Central memory CD8-positive, alpha-beta T cell (primary cell): ENCODE measurements around the gene MACROD2.

Source experiments
- ATAC-seq: fragments of 150-1000 bp; cut with Tn5 transposase; replicated peaks from 2 replicates; pipeline ENCODE4 v1.10.0; 2022; ENCODE audit warnings: mild to moderate bottlenecking, moderate FRiP score, moderate number of reproducible peaks; ENCODE audit not compliant: poor library complexity, severe bottlenecking; ENCODE audit errors: extremely low read depth
- DNase-seq, 2 donors: peaks; one replicate each; pipeline ENCODE4 v3.0.0; 2021; ENCODE audit warnings: low spot score in 2 of 2
- H3K27ac Mint-ChIP-seq: one replicate; pipeline ENCODE4 v1.8.0; 2022; ENCODE audit warnings: low read depth, mild to moderate bottlenecking, moderate library complexity, mixed read lengths
- H3K27me3 Mint-ChIP-seq: one replicate; pipeline ENCODE4 v1.8.0; 2022; ENCODE audit warnings: mixed read lengths
- H3K36me3 Mint-ChIP-seq: one replicate; pipeline ENCODE4 v1.8.0; 2022; ENCODE audit warnings: mild to moderate bottlenecking, moderate library complexity, mixed read lengths; ENCODE audit not compliant: insufficient read depth
- H3K4me1 Mint-ChIP-seq: one replicate; pipeline ENCODE4 v1.8.0; 2022; ENCODE audit warnings: mixed read lengths
- H3K4me3 Mint-ChIP-seq: one replicate; pipeline ENCODE4 v1.8.0; 2022; ENCODE audit warnings: mild to moderate bottlenecking, moderate library complexity, mixed read lengths
- H3K9me3 Mint-ChIP-seq: one replicate; pipeline ENCODE4 v1.8.0; 2022; ENCODE audit warnings: mixed read lengths

Gene MACROD2

GRCh38 chr20:14521016-14521415 lies 525.7 kb downstream of the MACROD2 start:
- Mint-ChIP-seq H3K9me3 (peaks cover 33% of the 10 kb centered on the region), H3K4me1 (no peaks in the 10 kb centered on the region), H3K36me3 (no peaks in the 10 kb centered on the region), H3K4me3 (no peak overlapping the region), H3K27ac (no peak overlapping the region), H3K27me3 (no peaks in the 10 kb centered on the region)
- ATAC-seq = no peak
- no peak for DNase-seq

- H3K27ac Mint-ChIP-seq = no peak overlapping the region
- H3K36me3 Mint-ChIP-seq = no peaks in the 10 kb centered on the region
- no peak for ATAC-seq
- no peak overlapping the region for H3K4me3 Mint-ChIP-seq
- H3K4me1 Mint-ChIP-seq = no peaks in the 10 kb centered on the region
- no peak for DNase-seq
- H3K9me3 Mint-ChIP-seq = peaks cover 33% of the 10 kb centered on the region
- H3K27me3 Mint-ChIP-seq = no peaks in the 10 kb centered on the region
Measured at GRCh38 chr20:14521436-14521835, 526.1 kb downstream of the MACROD2 start.

- no peaks in the 10 kb centered on the region for H3K36me3 Mint-ChIP-seq
- H3K4me3 Mint-ChIP-seq = no peak overlapping the region
- H3K9me3 Mint-ChIP-seq = peaks cover 25% of the 10 kb centered on the region
- no peaks in the 10 kb centered on the region for H3K27me3 Mint-ChIP-seq
- no peak overlapping the region for H3K27ac Mint-ChIP-seq
- ATAC-seq (no peak), DNase-seq (no peak)
- H3K4me1 Mint-ChIP-seq = no peaks in the 10 kb centered on the region
Measured at GRCh38 chr20:14522595-14522994, 527.3 kb downstream of the MACROD2 start.

GRCh38 chr20:14523090-14523489 lies 527.8 kb downstream of the MACROD2 start:
- DNase-seq (no peak), ATAC-seq (no peak)
- no peaks in the 10 kb centered on the region for H3K36me3 Mint-ChIP-seq
- H3K4me3 Mint-ChIP-seq = no peak overlapping the region
- no peaks in the 10 kb centered on the region for H3K27me3 Mint-ChIP-seq
- H3K27ac Mint-ChIP-seq = no peak overlapping the region
- peaks cover 25% of the 10 kb centered on the region for H3K9me3 Mint-ChIP-seq
- no peaks in the 10 kb centered on the region for H3K4me1 Mint-ChIP-seq

GRCh38 chr20:14525426-14525825 lies 530.1 kb downstream of the MACROD2 start:
- no peaks in the 10 kb centered on the region for H3K27me3 Mint-ChIP-seq
- no peaks in the 10 kb centered on the region for H3K4me1 Mint-ChIP-seq
- no peaks in the 10 kb centered on the region for H3K36me3 Mint-ChIP-seq
- no peak for ATAC-seq
- no peak overlapping the region for H3K4me3 Mint-ChIP-seq
- H3K9me3 Mint-ChIP-seq = peaks cover 28% of the 10 kb centered on the region
- no peak for DNase-seq
- H3K27ac Mint-ChIP-seq = no peak overlapping the region

- H3K4me3 Mint-ChIP-seq = no peak overlapping the region
- no peaks in the 10 kb centered on the region for H3K4me1 Mint-ChIP-seq
- no peaks in the 10 kb centered on the region for H3K27me3 Mint-ChIP-seq
- no peaks in the 10 kb centered on the region for H3K36me3 Mint-ChIP-seq
- ATAC-seq (no peak), DNase-seq (no peak)
- no peak overlapping the region for H3K27ac Mint-ChIP-seq
- H3K9me3 Mint-ChIP-seq = peaks cover 28% of the 10 kb centered on the region
Measured at GRCh38 chr20:14526891-14527290, 531.6 kb downstream of the MACROD2 start.

GRCh38 chr20:14531786-14532185 lies 536.5 kb downstream of the MACROD2 start:
- no peak overlapping the region for H3K4me3 Mint-ChIP-seq
- H3K4me1 Mint-ChIP-seq = no peaks in the 10 kb centered on the region
- no peaks in the 10 kb centered on the region for H3K27me3 Mint-ChIP-seq
- peaks cover 8% of the 10 kb centered on the region for H3K9me3 Mint-ChIP-seq
- H3K27ac Mint-ChIP-seq = no peak overlapping the region
- ATAC-seq = no peak
- H3K36me3 Mint-ChIP-seq = no peaks in the 10 kb centered on the region
- no peak for DNase-seq

GRCh38 chr20:14536738-14537137 lies 541.4 kb downstream of the MACROD2 start:
- peaks cover 15% of the 10 kb centered on the region for H3K9me3 Mint-ChIP-seq
- no peak overlapping the region for H3K27ac Mint-ChIP-seq
- H3K4me1 Mint-ChIP-seq = no peaks in the 10 kb centered on the region
- DNase-seq (no peak), ATAC-seq (no peak)
- H3K27me3 Mint-ChIP-seq = no peaks in the 10 kb centered on the region
- no peaks in the 10 kb centered on the region for H3K36me3 Mint-ChIP-seq
- H3K4me3 Mint-ChIP-seq = no peak overlapping the region

GRCh38 chr20:14538433-14538832 lies 543.1 kb downstream of the MACROD2 start:
- Mint-ChIP-seq H3K27ac (no peak overlapping the region), H3K36me3 (no peaks in the 10 kb centered on the region), H3K9me3 (peaks cover 15% of the 10 kb centered on the region), H3K4me1 (no peaks in the 10 kb centered on the region), H3K4me3 (no peak overlapping the region), H3K27me3 (no peaks in the 10 kb centered on the region)
- no peak for DNase-seq
- no peak for ATAC-seq

- Mint-ChIP-seq H3K27me3 (no peaks in the 10 kb centered on the region), H3K9me3 (peaks cover 20% of the 10 kb centered on the region), H3K27ac (no peak overlapping the region), H3K4me3 (no peak overlapping the region), H3K36me3 (no peaks in the 10 kb centered on the region), H3K4me1 (no peaks in the 10 kb centered on the region)
- ATAC-seq (no peak), DNase-seq (no peak)
Measured at GRCh38 chr20:14543040-14543439, 547.7 kb downstream of the MACROD2 start.

GRCh38 chr20:14544688-14545087 lies 549.4 kb downstream of the MACROD2 start:
- Mint-ChIP-seq H3K27ac (no peak overlapping the region), H3K4me3 (no peak overlapping the region), H3K4me1 (no peaks in the 10 kb centered on the region), H3K36me3 (no peaks in the 10 kb centered on the region), H3K9me3 (peaks cover 10% of the 10 kb centered on the region), H3K27me3 (no peaks in the 10 kb centered on the region)
- no peak for DNase-seq
- no peak for ATAC-seq

GRCh38 chr20:14550655-14551054 lies 555.3 kb downstream of the MACROD2 start:
- Mint-ChIP-seq H3K4me3 (no peak overlapping the region), H3K27ac (no peak overlapping the region), H3K4me1 (no peaks in the 10 kb centered on the region), H3K36me3 (no peaks in the 10 kb centered on the region), H3K9me3 (peaks cover 13% of the 10 kb centered on the region), H3K27me3 (no peaks in the 10 kb centered on the region)
- no peak for ATAC-seq
- no peak for DNase-seq

- ATAC-seq (no peak), DNase-seq (no peak)
- H3K27ac Mint-ChIP-seq = no peak overlapping the region
- H3K36me3 Mint-ChIP-seq = no peaks in the 10 kb centered on the region
- H3K4me3 Mint-ChIP-seq = no peak overlapping the region
- no peaks in the 10 kb centered on the region for H3K4me1 Mint-ChIP-seq
- peaks cover 25% of the 10 kb centered on the region for H3K9me3 Mint-ChIP-seq
- H3K27me3 Mint-ChIP-seq = no peaks in the 10 kb centered on the region
Measured at GRCh38 chr20:14553774-14554534, 558.6 kb downstream of the MACROD2 start.
